HG03045 (cell line): ENCODE results near the gene SLC26A2.
"Not testable (repeated sequence)": the region's sequence is repeated elsewhere in the genome, so short reads cannot be mapped to it uniquely, and the experiment has no call there.

Experiments
- ATAC-seq: cut with Tn5 transposase; IDR thresholded peaks from one replicate; pipeline ENCODE4 v1.9.1; 2021; ENCODE audit warnings: mild to moderate bottlenecking, moderate library complexity; ENCODE audit not compliant: unreplicated experiment

Gene SLC26A2

DNA sequence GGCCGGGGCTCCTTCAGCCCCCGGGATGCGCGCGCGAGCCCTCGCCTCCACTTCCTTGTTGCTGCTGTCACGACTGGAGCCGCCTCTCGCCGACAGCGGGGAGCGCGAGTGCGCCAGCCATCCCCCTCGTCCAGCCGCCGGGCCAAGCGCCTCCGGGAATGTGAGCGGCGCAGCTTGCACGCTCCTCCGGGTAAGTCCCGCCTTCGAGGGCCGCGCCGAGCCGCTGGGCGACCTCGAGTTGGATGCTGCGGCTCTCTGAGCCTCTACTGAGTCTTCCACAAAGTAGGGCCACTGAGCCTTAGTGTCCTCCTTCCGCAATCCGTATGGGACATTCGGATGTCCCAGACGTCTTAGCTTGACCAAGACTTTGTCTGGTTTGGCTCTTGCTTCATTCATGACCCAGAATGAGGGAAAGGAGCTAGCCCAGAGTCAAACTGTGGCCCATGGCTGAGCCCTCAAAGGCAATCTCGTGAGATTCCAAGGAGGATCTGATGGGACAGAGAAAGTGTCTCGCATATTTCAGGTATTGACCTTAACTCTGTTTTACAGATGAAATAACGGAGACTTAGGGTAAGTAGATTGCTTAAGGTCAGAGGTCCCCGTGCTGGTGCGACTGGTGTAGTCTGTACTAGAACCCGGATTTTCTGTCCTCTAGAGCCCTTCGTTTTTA is 40.6 kb downstream of the SLC26A2 start:
- ATAC-seq: peak; percentile 27

DNA sequence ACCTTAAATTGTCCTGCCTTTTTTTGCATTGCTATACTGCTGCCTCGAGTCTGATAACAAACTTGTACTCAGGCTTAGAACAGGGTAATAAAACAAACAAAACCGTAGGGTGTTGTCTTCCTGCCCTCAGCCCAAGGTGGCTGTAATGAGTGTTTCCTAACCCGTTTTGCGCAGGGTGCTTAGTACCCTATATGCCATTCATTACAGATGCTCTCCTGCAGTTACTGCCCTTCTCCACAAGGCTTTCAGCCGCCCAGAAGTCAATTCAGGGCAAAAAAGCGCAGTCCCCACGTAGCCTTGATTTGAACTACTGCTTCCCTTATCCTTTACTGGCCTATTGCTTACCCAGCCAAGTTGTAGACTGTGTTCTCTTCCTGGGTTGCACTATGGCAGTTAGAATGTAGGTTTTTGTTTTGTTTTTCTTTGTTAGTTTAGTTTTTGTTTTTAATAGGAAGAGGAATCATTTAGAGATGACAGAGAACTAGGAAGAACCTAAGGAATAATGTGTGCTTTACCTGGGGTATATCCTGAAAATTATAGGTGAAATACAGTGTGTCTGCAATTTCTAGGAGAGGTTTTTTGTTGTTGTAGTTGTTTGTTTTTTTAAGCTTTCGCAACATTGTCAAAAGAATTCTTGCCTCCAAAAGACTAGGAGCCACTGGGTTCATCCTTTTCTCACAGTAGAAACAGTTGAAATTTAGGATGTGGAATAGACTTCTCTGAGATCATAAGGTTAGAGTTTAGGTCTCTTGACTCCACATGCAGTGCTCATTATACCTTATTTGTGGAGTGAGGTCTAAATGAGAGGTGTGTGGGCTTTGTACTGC is 41.3 kb downstream of the SLC26A2 start:
- peak; percentile 43 for ATAC-seq

- no peak for ATAC-seq
Measured at GRCh38 chr5:150006318-150006717, 45.8 kb downstream of the SLC26A2 start.

DNA sequence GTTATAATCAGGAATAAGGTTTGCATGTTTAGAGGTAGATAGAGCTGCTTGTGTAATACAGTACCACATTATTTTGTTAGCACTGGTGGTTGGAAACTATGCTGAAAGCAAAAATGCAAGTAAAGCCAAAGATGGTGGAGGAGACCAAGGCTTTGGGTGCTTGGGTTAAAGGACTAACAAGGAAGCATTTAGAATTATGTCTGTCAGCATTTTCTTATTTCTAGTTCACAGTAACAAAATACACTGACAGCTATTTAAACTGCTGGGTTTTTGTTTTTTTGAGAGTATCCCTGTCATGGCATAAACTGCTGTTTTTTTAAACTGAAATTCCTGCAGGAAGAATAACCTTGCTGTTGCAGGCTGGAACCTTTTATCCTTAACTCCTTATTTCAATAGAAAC is 46.5 kb downstream of the SLC26A2 start:
- ATAC-seq: no peak

- no peak for ATAC-seq
Measured at GRCh38 chr5:150009671-150010387, 49.3 kb downstream of the SLC26A2 start.

DNA sequence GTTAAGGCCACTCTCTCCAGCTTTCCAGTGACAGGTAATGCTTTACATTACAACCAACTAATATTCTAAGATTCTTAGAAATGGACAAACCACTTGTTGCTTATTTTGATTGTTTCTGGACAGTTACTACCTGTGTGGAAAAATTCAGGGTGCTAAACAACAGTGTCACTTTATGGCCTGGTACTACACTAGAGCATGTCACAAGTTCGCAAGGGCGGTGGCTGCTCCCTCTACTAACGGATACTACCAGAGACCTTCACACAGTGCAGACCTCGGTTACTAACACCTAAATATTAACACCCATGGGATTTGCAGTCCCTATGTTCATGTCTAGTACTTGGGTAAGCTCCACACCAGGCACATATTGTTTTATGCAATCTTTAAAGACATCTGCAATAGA is 53.4 kb downstream of the SLC26A2 start:
- ATAC-seq: no peak

- no peak for ATAC-seq
Measured at GRCh38 chr5:150014456-150014855, 53.9 kb downstream of the SLC26A2 start.

DNA sequence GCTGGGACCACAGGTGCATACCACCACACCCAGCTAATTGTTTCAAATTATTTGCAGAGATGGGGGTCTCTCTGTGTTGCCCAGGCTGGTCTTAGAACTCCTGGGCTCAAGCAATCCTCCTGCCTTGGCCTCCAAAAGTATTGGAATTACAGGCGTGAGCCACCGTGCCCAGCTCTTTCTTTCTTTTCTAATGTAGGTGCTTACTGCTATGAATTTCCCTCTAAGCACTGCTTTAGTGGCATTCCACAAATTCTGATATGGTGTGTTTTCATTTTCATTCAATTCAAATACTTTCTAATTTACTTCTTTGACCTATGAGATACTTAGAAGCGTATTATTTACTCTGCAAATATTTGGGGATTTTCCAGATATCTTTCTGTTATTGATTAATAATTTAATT is 54.9 kb downstream of the SLC26A2 start:
- ATAC-seq: no peak

DNA sequence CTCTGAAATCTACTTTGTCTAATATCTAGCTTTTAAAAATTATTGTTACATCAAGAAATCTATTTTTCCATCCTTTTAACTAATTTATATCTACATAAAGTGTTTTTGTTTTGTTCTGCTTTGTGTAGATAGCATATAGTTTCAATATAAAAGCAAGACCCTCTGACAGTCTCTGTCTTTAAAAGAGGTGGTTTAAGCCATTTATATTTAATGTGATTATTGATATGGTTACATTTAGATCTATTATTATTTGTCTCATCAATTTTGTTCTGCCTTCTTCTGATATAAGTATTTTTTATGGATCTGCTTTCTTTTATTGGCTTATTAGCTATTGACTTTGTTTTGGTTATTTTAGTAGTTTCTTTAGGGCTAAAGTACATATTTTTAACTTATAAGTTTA is 56.0 kb downstream of the SLC26A2 start:
- no peak for ATAC-seq

DNA sequence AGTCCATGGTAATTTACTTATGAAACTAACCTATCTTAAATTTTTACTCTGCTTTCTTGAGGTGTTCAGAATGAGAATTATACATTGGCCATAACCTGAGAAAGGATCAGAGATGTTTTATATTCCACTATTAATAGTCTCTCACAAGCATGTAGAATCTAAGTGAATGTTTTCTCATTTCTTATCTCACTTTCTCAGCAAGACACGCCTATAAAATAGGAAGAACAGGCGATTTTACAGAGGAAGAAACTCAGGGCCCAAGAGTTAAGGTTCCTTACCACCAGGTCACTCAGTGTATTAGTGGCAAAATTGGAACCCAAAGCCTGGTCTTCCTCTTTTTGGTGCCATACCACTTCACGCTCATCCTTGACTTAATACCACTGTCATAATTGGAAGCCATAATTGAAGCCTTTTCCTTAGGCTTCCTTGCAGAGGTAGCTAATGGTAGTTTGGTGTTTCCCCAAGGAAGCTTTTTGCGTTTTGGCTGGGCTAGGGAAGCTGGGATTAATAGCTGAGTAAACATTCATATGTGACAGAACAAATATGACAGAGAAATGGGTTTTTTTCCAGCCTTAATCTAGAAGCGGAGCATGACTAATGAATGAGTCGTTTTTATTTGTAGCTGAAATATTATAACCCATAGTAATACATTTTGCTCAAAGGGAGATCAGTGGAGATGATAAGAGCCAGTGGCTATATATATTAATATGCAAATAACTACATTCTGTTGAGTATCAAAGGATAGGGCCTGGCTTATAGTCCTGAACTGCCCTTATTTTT is 56.9 kb downstream of the SLC26A2 start:
- no peak for ATAC-seq

DNA sequence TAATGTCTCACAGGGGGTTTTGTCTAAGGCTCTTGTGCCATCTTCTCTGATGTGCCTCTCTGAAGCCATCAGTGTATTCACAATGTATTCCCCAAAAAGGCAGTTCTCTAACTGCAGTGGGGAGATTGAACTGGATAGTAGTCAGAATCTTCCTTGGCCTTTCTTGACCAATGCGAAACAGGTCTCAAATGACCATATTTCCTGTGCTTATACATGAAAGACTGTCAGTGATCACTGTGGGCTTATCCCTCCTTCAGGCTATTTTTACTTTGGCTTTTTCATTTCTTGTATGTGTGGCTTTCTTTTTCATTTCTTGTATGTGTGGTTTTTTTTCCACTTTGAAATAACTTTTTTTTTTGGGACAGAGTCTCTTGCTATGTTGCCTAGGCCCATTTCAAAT is 59.7 kb downstream of the SLC26A2 start:
- no peak for ATAC-seq

DNA sequence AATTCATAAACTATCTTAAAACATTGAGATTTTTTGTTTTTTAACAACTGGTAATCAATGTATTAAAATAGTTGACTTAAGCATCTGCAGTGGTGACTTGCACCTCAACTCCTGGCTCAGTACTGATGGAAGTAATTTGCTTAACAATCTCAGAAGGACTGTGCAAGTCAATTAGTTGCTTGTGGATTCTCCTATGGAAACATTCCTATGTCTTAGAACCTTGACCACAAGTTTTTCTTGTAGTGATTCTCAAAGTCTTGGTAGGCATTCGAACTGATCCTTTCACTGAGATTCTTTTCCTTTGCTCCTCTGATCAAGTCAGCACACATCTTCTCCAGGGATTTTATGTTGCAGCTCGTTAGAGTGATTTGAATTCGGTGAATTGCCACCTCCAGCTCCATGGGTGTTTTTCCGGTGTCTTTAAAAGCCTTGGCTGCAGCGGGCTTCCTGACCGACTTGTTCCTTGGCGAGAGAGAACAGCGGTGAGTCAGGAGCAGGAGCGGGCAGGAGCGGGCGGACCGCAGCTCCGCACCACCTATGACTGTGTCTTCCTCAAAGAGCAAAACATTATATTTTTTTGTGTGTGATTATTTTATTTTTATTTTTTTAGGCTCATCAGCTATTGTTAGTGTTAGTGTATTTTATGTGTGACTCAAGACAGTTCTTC is 61.1 kb downstream of the SLC26A2 start:
- no peak for ATAC-seq

GRCh38 chr5:150022158-150022531 is 61.6 kb downstream of the SLC26A2 start:
- no peak for ATAC-seq

- no peak for ATAC-seq
Measured at GRCh38 chr5:150022681-150023080, 62.1 kb downstream of the SLC26A2 start.

DNA sequence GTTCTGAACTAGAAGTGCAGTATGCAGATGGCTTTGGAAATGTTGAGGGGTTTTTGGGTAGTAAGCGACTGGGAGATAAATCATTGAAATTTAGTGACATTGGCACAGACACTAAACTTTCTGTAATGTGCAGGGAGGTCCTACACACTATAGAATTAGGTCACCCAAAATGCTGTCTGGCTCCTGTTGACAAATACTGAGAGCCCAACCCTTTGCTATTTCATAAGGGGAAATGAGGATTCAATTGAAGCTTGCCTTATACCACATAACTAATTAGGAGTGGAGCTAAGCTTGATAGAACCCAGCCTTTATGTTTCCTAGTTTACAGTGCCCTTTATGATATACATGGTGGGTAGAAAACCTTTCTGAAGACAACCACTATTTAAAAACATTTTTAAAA is 62.6 kb downstream of the SLC26A2 start:
- no peak for ATAC-seq

DNA sequence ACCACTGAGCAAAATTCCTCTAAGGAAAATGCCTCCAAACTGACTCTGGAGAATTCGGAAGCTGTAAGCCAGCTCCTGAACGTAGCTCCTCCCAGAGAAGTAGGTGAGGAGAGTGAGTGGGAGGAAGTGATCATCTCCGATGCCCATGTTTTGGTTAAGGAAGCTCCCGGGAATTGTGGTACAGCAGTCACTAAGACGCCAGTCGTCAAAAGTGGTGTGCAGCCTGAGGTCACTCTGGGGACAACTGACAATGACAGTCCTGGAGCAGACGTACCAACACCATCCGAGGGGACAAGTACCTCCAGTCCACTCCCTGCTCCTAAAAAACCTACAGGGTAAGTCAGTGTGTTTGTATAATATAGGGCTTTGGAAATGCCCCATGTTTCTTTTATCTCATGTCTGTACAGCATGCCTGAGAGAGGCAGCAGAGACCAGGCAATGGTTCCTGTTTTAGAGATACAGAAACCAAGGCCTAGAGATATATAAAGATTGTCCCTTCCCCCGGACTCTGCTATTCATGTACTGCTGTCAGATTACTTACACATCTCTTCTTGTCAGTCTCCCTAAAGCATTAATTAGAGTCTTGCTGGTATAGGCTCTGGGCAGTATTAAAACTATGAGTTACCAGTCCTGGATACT is 63.9 kb downstream of the SLC26A2 start:
- ATAC-seq: no peak

- no peak for ATAC-seq
Measured at GRCh38 chr5:150026682-150027172, 66.2 kb downstream of the SLC26A2 start.

- ATAC-seq: not testable (repeated sequence)
Measured at GRCh38 chr5:150028047-150028446, 67.5 kb downstream of the SLC26A2 start.

DNA sequence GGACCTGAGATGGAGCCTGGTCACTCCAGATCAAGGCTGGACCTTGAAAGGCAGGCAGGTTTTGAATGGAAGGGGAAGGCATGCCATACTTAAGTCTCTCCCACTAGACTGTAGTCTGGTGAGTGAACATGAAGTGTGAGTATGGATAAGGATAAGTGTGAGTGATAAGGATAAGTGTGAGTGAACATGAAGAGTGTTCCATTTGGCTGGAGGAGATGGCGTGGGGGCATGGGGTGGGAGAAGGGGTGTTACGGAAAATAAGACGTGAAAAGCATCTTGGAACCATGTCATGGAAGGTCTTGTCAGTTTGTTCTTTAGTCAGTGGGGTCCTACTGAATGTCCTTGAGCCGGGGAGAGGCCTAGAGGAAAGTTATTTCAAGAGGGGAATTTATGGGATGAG is 72.8 kb downstream of the SLC26A2 start:
- ATAC-seq: no peak

DNA sequence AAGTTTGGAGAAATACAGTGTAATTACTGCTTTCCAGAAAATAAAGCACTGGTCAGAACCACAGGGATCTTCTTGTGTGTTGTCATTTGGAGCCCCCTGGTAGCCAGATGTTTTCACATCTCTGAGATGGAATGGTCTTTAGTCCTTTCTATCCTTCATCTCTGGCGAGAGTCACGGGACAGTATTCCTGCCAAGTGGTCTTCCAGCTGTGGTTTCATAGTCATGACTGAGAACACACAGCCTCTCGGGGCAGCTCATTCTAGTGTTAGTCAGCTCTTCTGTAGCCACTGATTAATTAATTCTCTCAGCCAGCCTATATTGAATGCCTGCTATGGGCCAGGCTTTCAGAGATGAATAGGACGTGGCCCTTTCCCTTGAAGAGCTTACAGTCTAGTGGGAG is 74.1 kb downstream of the SLC26A2 start:
- no peak for ATAC-seq
